Stimulated activated CD8-positive, alpha-beta memory T cell treated with anti-CD3 and anti-CD28 coated beads, Interleukin-4, amount 100 ng/mL, for 1 hour (primary cell): ENCODE measurements around the gene MAD2L2.

Source experiments
- DNase-seq, 2 donors: peaks; one replicate each; pipeline ENCODE4 v3.0.0-alpha.2; 2020; ENCODE audit warnings: low read depth in 2 of 2, low spot score in 1 of 2

Gene MAD2L2

GRCh38 chr1:11638121-11638520, 42.8 kb downstream of the MAD2L2 start:
- DNase-seq: no peak

DNA sequence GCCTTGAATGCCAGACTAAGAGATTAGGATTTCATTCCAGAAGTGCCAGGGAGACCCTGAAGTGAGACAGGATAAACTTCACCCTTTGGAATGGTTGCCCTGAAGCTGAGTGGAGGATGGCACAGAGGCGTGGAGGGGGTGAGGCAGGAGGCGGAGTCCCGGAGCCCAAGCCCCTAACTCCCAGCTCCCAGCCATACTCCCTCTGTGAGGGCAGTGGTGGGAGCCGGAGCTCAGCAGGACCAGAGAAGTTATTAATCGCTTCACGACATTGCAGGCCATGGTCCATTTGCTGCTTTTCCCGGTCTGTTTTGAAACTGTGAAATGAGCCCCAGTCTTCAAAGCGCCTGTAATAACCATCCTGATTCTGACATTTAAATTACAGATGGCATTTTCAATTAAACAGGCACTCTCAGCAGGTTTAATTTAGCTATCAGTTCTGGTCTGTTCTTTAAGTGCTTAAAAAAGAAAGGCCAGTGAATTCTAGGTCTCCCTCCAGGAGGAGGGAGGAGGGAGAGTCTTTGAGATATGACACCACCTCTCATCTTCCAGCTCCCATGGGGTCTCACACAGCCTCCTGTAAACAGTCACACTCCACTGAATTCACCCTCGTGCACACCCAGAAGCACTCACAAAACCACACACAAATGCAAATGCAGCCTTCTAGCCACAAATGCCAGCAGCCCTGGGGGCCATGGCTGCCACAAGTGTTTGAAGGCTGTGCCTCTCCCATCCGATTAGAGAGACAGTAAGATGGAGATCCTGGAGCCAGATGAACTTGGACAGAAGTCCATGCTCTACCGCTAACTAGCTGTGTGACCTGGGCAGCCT, 46.4 kb downstream of the MAD2L2 start:
- DNase-seq: no peak

DNA sequence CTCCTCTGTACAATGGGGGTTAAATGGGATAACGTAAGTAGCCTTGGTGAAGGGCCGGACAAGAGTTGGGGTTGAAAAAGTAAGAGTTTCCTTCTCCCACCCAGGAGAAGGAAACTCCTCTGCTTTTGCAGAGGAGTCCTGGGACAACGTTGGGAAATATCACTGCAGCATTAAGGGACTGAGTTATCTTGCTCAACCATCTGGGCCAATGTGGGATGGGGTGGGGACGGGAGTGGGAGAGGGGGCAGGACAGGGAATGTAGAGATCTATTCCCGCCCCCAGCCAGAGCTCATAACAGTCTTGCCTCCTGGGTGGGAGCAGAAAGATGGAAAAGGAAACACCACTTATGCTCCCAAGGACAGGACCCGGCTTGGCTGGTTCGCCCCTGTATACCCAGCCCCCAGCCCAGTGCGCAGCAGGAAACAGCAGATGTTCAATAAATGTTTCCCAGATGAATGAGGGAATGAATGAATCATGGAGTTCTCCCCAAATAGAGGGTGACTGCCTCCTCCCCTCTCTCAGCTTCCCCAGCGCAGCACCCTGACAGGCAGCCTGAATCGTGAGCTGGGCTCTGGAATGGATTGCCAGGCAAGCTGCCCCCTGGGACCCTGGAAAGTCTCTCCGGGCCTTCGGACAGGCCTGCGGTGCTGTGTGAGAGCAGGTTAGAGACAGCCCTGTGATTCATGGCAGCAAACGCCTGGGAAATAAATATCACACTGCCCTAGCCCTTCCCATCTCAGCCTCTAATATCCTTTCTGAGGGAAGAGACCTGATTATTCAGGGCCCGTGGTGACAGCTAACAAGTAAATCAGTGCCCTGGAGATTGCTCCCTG, 51.5 kb downstream of the MAD2L2 start:
- no peak for DNase-seq

DNA sequence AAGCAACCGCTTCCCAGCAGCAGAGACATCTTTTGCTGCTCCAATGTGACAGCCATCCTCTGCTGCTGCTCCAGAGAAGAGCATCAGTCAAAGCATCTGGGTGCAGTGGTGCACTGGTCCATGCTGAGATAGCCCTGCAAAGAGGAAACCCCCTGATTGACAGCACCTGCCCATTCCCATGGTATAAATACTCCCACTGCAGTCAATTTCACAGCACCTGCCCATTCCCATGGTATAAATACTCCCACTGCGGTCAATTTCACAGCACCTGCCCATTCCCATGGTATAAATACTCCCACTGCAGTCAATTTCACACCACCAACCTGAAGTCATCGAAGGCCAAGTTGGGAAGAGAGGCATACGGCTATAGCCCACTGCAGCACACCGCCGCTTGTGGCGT, 52.2 kb downstream of the MAD2L2 start:
- no peak for DNase-seq

DNA sequence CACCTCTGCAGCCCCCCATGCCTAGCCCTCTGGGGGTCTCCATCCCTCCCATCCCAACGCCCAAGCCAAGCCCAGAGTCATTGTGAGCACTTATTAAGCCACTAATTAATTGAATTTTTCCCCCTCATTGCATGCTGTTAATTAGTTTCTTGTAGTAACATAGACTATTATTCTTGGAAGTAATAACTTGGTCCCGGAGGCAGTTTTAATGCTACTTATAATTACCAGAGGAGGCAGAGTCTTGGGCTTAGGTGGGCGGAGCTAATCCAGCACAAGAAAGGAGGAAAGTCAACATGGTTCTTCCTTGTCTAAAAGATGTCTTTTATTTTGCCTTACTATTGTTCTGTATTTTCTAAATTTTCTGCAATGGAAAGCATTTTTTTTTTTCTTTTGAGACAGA, 54.4 kb downstream of the MAD2L2 start:
- DNase-seq: no peak
